Effector CD4-positive, alpha-beta T cell (primary cell): Measurements from ENCODE around the gene TXNRD1.
"Not testable (repeated sequence)": the region's sequence is repeated elsewhere in the genome, so short reads cannot be mapped to it uniquely, and the experiment has no call there.

ENCODE experiments used
- DNase-seq: peaks from one replicate; pipeline ENCODE4 v3.0.0-alpha.2; 2020

TXNRD1 gene

GRCh38 chr12:104242546-104243206 is 27.1 kb downstream of the TXNRD1 start:
- DNase-seq: no peak

GRCh38 chr12:104243551-104243950 is 28.0 kb downstream of the TXNRD1 start:
- no peak for DNase-seq

GRCh38 chr12:104243971-104244370 is 28.4 kb downstream of the TXNRD1 start:
- no peak for DNase-seq

GRCh38 chr12:104247698-104248097 is 32.1 kb downstream of the TXNRD1 start:
- no peak for DNase-seq

- DNase-seq: no peak
Measured at GRCh38 chr12:104248444-104248843, 32.9 kb downstream of the TXNRD1 start.

GRCh38 chr12:104249017-104249416 is 33.4 kb downstream of the TXNRD1 start:
- DNase-seq: no peak

- DNase-seq: no peak
Measured at GRCh38 chr12:104249898-104250297, 34.3 kb downstream of the TXNRD1 start.

- DNase-seq: no peak
Measured at GRCh38 chr12:104250366-104251125, 35.0 kb downstream of the TXNRD1 start.

GRCh38 chr12:104257913-104258472 is 42.4 kb downstream of the TXNRD1 start:
- DNase-seq: no peak

GRCh38 chr12:104258476-104259067 is 43.0 kb downstream of the TXNRD1 start:
- DNase-seq: no peak

- DNase-seq: no peak
Measured at GRCh38 chr12:104263026-104263425, 47.4 kb downstream of the TXNRD1 start.

GRCh38 chr12:104263580-104264358 is 48.2 kb downstream of the TXNRD1 start:
- DNase-seq: no peak

- not testable (repeated sequence) for DNase-seq
Measured at GRCh38 chr12:104265436-104265835, 49.9 kb downstream of the TXNRD1 start.

GRCh38 chr12:104272938-104273337 is 57.4 kb downstream of the TXNRD1 start:
- no peak for DNase-seq

- DNase-seq: no peak
Measured at GRCh38 chr12:104273503-104273902, 57.9 kb downstream of the TXNRD1 start.

GRCh38 chr12:104274811-104275210 is 59.2 kb downstream of the TXNRD1 start:
- DNase-seq: no peak

- no peak for DNase-seq
Measured at GRCh38 chr12:104275689-104276088, 60.1 kb downstream of the TXNRD1 start.

- DNase-seq: no peak
Measured at GRCh38 chr12:104276273-104277131, 60.9 kb downstream of the TXNRD1 start.

- DNase-seq: no peak
Measured at GRCh38 chr12:104279164-104279563, 63.6 kb downstream of the TXNRD1 start.

GRCh38 chr12:104280111-104280510 is 64.5 kb downstream of the TXNRD1 start:
- no peak for DNase-seq

GRCh38 chr12:104280717-104281458 is 65.3 kb downstream of the TXNRD1 start:
- DNase-seq: no peak
